NT2/D1 (cell line): ENCODE data around the gene MCTP1.

Experiments
- SUZ12 ChIP-seq: IDR thresholded peaks from 2 replicates; pipeline ENCODE4 v1.6.1; 2011; ENCODE audit not compliant: insufficient read length, insufficient read depth; ENCODE audit errors: extremely low read depth
- YY1 ChIP-seq: IDR thresholded peaks from 2 replicates; pipeline ENCODE4 v1.6.1; 2011; ENCODE audit not compliant: insufficient read length, insufficient read depth

- TF ChIP-seq YY1 (no peak), SUZ12 (no peak)
Observed at GRCh38 chr5:95251185-95251584, 33.7 kb downstream of the MCTP1 start.
